Neuronal stem cell (in vitro differentiated cells): ENCODE results near the gene OR9Q1.

ENCODE experiments used
- DNase-seq: peaks from one replicate; pipeline ENCODE4 v3.0.0-alpha.2; 2013; ENCODE audit warnings: low spot score
- H2AFZ ChIP-seq: one replicate; pipeline ENCODE4 v1.6.1; 2013; ENCODE audit warnings: mild to moderate bottlenecking, low read length, inconsistent platforms
- H2AK5ac ChIP-seq: 2 replicates; pipeline ENCODE4 v1.6.1; 2013; ENCODE audit warnings: low read depth, mild to moderate bottlenecking, inconsistent platforms, low read length, moderate library complexity, mixed read lengths
- H2BK120ac ChIP-seq: 2 replicates; pipeline ENCODE4 v1.6.1; 2013; ENCODE audit warnings: low read depth, mild to moderate bottlenecking, inconsistent platforms, low read length, moderate library complexity, mixed read lengths
- H2BK12ac ChIP-seq: one replicate; pipeline ENCODE4 v1.6.1; 2013; ENCODE audit warnings: low read length, inconsistent platforms
- H2BK15ac ChIP-seq: 2 replicates; pipeline ENCODE4 v1.6.1; 2013; ENCODE audit warnings: mild to moderate bottlenecking, low read length, inconsistent platforms, mixed read lengths
- H2BK5ac ChIP-seq: one replicate; pipeline ENCODE4 v1.6.1; 2013; ENCODE audit warnings: inconsistent platforms, mild to moderate bottlenecking, low read length, moderate library complexity
- H3K14ac ChIP-seq: one replicate; pipeline ENCODE4 v1.6.1; 2013; ENCODE audit warnings: low read length, inconsistent platforms
- H3K18ac ChIP-seq: 2 replicates; pipeline ENCODE4 v1.6.1; 2013; ENCODE audit warnings: low read length, inconsistent platforms
- H3K23ac ChIP-seq: 2 replicates; pipeline ENCODE4 v1.6.1; 2013; ENCODE audit warnings: low read depth, mild to moderate bottlenecking, mixed read lengths, low read length, inconsistent platforms; ENCODE audit not compliant: poor library complexity
- H3K27ac ChIP-seq: replicated peaks from 3 replicates; pipeline ENCODE4 v1.5.1; 2013; ENCODE audit warnings: low read length, inconsistent platforms
- H3K27me3 ChIP-seq, 3 experiments: 2 replicates each; pipeline ENCODE4 v1.6.1; 2013; ENCODE audit warnings: low read length in 3 of 3, mild to moderate bottlenecking in 2 of 3, inconsistent platforms in 1 of 3, low read depth in 1 of 3, mixed read lengths in 1 of 3, moderate library complexity in 1 of 3; ENCODE audit not compliant: control insufficient read depth in 3 of 3, insufficient read depth in 3 of 3
- H3K36me3 ChIP-seq, 2 donors: replicated peaks in 1 of 2; 2 replicates each; pipeline ENCODE4 v1.6.1; 2013; ENCODE audit warnings: low read length in 2 of 2; ENCODE audit not compliant: control insufficient read depth in 2 of 2, insufficient read depth in 2 of 2
- H3K4ac ChIP-seq: 2 replicates; pipeline ENCODE4 v1.6.1; 2013; ENCODE audit warnings: inconsistent platforms, mild to moderate bottlenecking, low read length, moderate library complexity
- H3K4me1 ChIP-seq, 2 donors: 1 replicate in 1 of 2; 2 replicates in 1 of 2; pipeline ENCODE4 v1.6.1; 2013; ENCODE audit warnings: low read length in 2 of 2, low read depth in 1 of 2; ENCODE audit not compliant: control insufficient read depth in 2 of 2, insufficient read depth in 1 of 2
- H3K4me2 ChIP-seq: one replicate; pipeline ENCODE4 v1.6.1; 2013; ENCODE audit warnings: mild to moderate bottlenecking, low read length, inconsistent platforms; ENCODE audit not compliant: insufficient read depth, poor library complexity, severe bottlenecking
- H3K4me3 ChIP-seq, 2 donors: 2 replicates each; pipeline ENCODE4 v1.5.1; 2013; ENCODE audit warnings: low read length in 2 of 2, mild to moderate bottlenecking in 2 of 2, inconsistent platforms in 1 of 2, moderate library complexity in 1 of 2
- H3K79me1 ChIP-seq: one replicate; pipeline ENCODE4 v1.6.1; 2013; ENCODE audit warnings: low read depth, mild to moderate bottlenecking, inconsistent platforms, low read length, moderate library complexity
- H3K9ac ChIP-seq: one replicate; pipeline ENCODE4 v1.6.1; 2013; ENCODE audit warnings: mild to moderate bottlenecking, low read depth, low read length, inconsistent platforms; ENCODE audit not compliant: poor library complexity
- H3K9me3 ChIP-seq, 2 donors: replicated peaks in 1 of 2; 2 replicates each; pipeline versions ENCODE3 to v1.6.1; 2013; ENCODE audit warnings: low read length in 2 of 2, mild to moderate bottlenecking in 2 of 2, inconsistent platforms in 1 of 2, low read depth in 1 of 2, mixed read lengths in 1 of 2, moderate library complexity in 1 of 2; ENCODE audit not compliant: control insufficient read depth in 2 of 2, insufficient read depth in 1 of 2
- H4K8ac ChIP-seq: one replicate; pipeline ENCODE4 v1.6.1; 2013; ENCODE audit warnings: low read depth, mild to moderate bottlenecking, inconsistent platforms, low read length, moderate library complexity
- H4K91ac ChIP-seq: one replicate; pipeline ENCODE4 v1.6.1; 2013; ENCODE audit warnings: low read length, low read depth, mild to moderate bottlenecking, inconsistent platforms; ENCODE audit not compliant: poor library complexity
- WGBS, 2 donors: extraction: QIAGEN DNeasy Blood & Tissue Kit; methylation state at CpG; one replicate each; pipeline ENCODE4 v1.1.7; 2013; ENCODE audit warnings: missing lambda C conversion rate in 2 of 2, mixed read lengths in 1 of 2; ENCODE audit not compliant: insufficient read length in 2 of 2, insufficient replicate concordance in 1 of 2; ENCODE audit errors: extremely low coverage in 2 of 2; 5-methylcytosine and 5-hydroxymethylcytosine counted together

OR9Q1 gene

DNA sequence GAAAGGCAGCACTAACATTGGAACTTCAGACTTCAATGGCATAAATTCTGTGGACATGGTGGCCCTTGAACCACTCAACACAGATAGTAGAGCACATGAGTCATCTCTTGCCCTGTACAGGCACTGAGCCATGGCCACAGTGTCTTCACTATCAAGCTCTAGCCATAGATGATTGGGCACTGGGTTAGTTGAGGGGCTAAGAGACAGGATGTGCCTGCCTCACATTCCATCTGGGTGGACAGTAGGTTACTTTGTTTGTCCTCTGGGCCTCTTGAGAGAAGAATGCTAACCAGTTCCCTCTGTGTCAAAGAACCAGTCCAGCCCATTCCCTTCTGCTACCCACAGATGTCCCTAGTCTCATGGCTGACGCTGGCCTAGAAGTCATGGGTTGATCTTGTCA lies 46.9 kb downstream of the OR9Q1 start:
- H4K91ac ChIP-seq: no peak overlapping the region
- H3K4me3 ChIP-seq: no peak overlapping the region
- no peak overlapping the region for H2AFZ ChIP-seq
- H2BK120ac ChIP-seq: no peak overlapping the region
- no peak overlapping the region for H2BK5ac ChIP-seq
- H3K9ac ChIP-seq: no peak overlapping the region
- H3K27ac ChIP-seq: no peak overlapping the region
- H3K18ac ChIP-seq: no peak overlapping the region
- H3K4me2 ChIP-seq: no peak overlapping the region
- H2BK12ac ChIP-seq: no peak overlapping the region
- no peak for DNase-seq
- no peak overlapping the region for H3K14ac ChIP-seq
- no peaks in the 10 kb centered on the region for H3K4me1 ChIP-seq
- no peak overlapping the region for H3K23ac ChIP-seq
- H2AK5ac ChIP-seq: no peak overlapping the region
- no peak overlapping the region for H4K8ac ChIP-seq
- no peaks in the 10 kb centered on the region for H3K36me3 ChIP-seq
- WGBS, 2 donors: no CpG with 5 or more reads among the region's 1 CpG
- no peaks in the 10 kb centered on the region for H3K27me3 ChIP-seq
- no peaks in the 10 kb centered on the region for H3K79me1 ChIP-seq
- H3K4ac ChIP-seq: no peak overlapping the region
- no peak overlapping the region for H2BK15ac ChIP-seq
- H3K9me3 ChIP-seq: peaks cover 0 to 2% of the 10 kb centered on the region in 2 donors

DNA sequence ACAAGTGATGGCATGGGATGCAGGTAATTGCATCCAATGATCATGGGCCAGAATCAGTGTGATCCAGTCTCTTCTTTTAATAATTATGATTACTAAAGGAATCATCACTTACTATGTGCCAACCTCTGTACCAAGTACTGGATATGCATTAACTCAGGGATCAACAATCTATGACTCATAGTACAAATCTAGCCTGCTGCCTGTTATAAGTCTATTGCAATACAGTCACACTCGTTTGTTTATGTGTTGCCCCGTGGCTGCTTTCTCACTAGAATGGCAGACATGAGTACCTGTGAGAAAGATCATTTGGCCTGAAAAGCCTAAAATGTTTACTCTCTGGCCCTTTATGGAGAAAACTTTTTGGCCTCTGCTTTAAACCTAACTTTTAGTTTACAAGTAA lies 52.1 kb downstream of the OR9Q1 start:
- H2BK5ac ChIP-seq: no peak overlapping the region
- no peak overlapping the region for H4K91ac ChIP-seq
- H3K36me3 ChIP-seq: no peaks in the 10 kb centered on the region
- H2AFZ ChIP-seq: no peak overlapping the region
- H3K14ac ChIP-seq: no peak overlapping the region
- no peak overlapping the region for H2BK12ac ChIP-seq
- H3K4me2 ChIP-seq: no peak overlapping the region
- DNase-seq: no peak
- no peak overlapping the region for H3K27ac ChIP-seq
- no peak overlapping the region for H3K18ac ChIP-seq
- no peak overlapping the region for H3K9ac ChIP-seq
- WGBS, 2 donors: no CpG with 5 or more reads among the region's 2 CpGs
- no peaks in the 10 kb centered on the region for H3K4me1 ChIP-seq
- no peak overlapping the region for H2BK120ac ChIP-seq
- H3K4me3 ChIP-seq: no peak overlapping the region
- no peaks in the 10 kb centered on the region for H3K79me1 ChIP-seq
- H3K4ac ChIP-seq: no peak overlapping the region
- H2AK5ac ChIP-seq: no peak overlapping the region
- no peak overlapping the region for H3K23ac ChIP-seq
- no peaks in the 10 kb centered on the region for H3K9me3 ChIP-seq
- no peak overlapping the region for H4K8ac ChIP-seq
- no peak overlapping the region for H2BK15ac ChIP-seq
- H3K27me3 ChIP-seq: no peaks in the 10 kb centered on the region

DNA sequence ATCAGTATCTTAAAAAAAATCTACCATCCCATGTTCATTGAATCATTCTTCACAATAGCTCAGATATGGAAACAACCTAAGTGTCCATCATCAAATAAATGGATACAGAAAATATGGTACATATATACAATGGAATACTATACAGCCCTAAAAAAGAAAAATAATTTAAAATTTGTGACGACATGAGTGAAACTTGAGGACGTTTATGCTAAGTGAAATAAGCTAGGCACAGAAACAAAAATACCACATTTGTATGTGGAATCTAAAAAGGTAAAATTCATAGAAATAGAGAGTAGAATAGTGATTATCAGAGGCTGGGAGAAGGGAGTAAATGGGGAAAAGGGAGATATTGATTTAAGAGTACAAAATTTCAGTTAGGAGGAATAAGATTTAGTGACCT lies 62.8 kb downstream of the OR9Q1 start:
- H2BK5ac ChIP-seq: no peak overlapping the region
- no peaks in the 10 kb centered on the region for H3K79me1 ChIP-seq
- no peaks in the 10 kb centered on the region for H3K4me1 ChIP-seq
- no peak overlapping the region for H2BK120ac ChIP-seq
- no peak overlapping the region for H3K9ac ChIP-seq
- H2BK15ac ChIP-seq: no peak overlapping the region
- no peaks in the 10 kb centered on the region for H3K36me3 ChIP-seq
- no peak overlapping the region for H4K91ac ChIP-seq
- DNase-seq: no peak
- no peak overlapping the region for H2BK12ac ChIP-seq
- no peaks in the 10 kb centered on the region for H3K27me3 ChIP-seq
- H3K4me2 ChIP-seq: no peak overlapping the region
- H3K23ac ChIP-seq: no peak overlapping the region
- H2AFZ ChIP-seq: no peak overlapping the region
- H3K14ac ChIP-seq: no peak overlapping the region
- H3K4me3 ChIP-seq: no peak overlapping the region
- H3K9me3 ChIP-seq: no peaks in the 10 kb centered on the region
- H3K4ac ChIP-seq: no peak overlapping the region
- no peak overlapping the region for H2AK5ac ChIP-seq
- no peak overlapping the region for H4K8ac ChIP-seq
- no peak overlapping the region for H3K27ac ChIP-seq
- H3K18ac ChIP-seq: no peak overlapping the region
- no CpG with 5 or more reads among the region's 2 CpGs for WGBS, 2 donors

DNA sequence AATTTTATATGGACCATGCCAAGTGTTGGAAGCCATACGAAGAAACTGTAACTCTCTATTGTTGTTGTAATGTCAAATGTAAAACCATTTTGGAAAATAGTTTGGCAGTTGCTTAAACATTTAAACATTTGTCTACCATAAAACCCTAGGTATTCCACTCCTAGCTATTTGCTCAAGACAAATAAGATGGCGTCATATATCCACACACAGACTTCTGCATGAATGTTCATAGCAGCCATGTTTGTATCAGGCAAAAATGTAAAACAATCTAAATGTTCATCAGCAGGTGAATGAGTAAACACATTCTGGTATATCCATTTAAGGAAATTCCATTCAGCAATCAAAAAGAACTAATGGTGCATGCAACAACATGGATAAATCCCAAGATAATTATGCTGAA lies 73.8 kb downstream of the OR9Q1 start:
- no peak overlapping the region for H2AFZ ChIP-seq
- no peak overlapping the region for H2BK12ac ChIP-seq
- no peaks in the 10 kb centered on the region for H3K9me3 ChIP-seq
- H3K36me3 ChIP-seq: no peaks in the 10 kb centered on the region
- H4K91ac ChIP-seq: no peak overlapping the region
- no peak for DNase-seq
- H3K9ac ChIP-seq: no peak overlapping the region
- H2BK15ac ChIP-seq: no peak overlapping the region
- WGBS, 2 donors: no CpG with 5 or more reads among the region's 2 CpGs
- H3K27me3 ChIP-seq: no peaks in the 10 kb centered on the region
- no peak overlapping the region for H3K4me3 ChIP-seq
- no peaks in the 10 kb centered on the region for H3K79me1 ChIP-seq
- H2BK5ac ChIP-seq: no peak overlapping the region
- H3K27ac ChIP-seq: no peak overlapping the region
- H3K18ac ChIP-seq: no peak overlapping the region
- no peak overlapping the region for H3K23ac ChIP-seq
- no peak overlapping the region for H3K4ac ChIP-seq
- no peak overlapping the region for H2BK120ac ChIP-seq
- H2AK5ac ChIP-seq: no peak overlapping the region
- H3K14ac ChIP-seq: no peak overlapping the region
- H3K4me2 ChIP-seq: no peak overlapping the region
- no peaks in the 10 kb centered on the region for H3K4me1 ChIP-seq
- no peak overlapping the region for H4K8ac ChIP-seq
